MM.1S (cell line): ENCODE data around the gene F12.

Source experiments
- CTCF ChIP-seq: fragments of 300-600 bp; sonication (generic); IDR thresholded peaks from 2 replicates; pipeline ENCODE4 v1.5.1; 2016; ENCODE audit warnings: antibody characterized with exemption, low read length, mixed read lengths
- EZH2 ChIP-seq: fragments of 300-600 bp; sonication (generic); optimal IDR thresholded peaks from 2 replicates; pipeline ENCODE3; 2017; ENCODE audit warnings: low read depth, mild to moderate bottlenecking, antibody characterized with exemption, low read length, mixed read lengths
- EZH2phosphoT487 ChIP-seq: fragments of 300-600 bp; sonication (generic); IDR thresholded peaks from 2 replicates; pipeline ENCODE4 v1.6.1; 2018; ENCODE audit warnings: antibody characterized with exemption, low read length

GRCh38 chr5:177355162-177355867, 54.0 kb downstream of the F12 start:
- TF ChIP-seq CTCF (no peak), EZH2 (no peak), EZH2phosphoT487 (no peak)
